Fibroblast of upper back skin (primary cell): ENCODE results near the gene MYCL.
A peak's percentile ranks its signal among the peaks of the same experiment; 100 is the strongest.
"Not testable (repeated sequence)": the region's sequence is repeated elsewhere in the genome, so short reads cannot be mapped to it uniquely, and the experiment has no call there.

Experiments
- DNase-seq: peaks from one replicate; pipeline ENCODE4 v3.0.0-alpha.2; 2013

The MYCL gene

DNA sequence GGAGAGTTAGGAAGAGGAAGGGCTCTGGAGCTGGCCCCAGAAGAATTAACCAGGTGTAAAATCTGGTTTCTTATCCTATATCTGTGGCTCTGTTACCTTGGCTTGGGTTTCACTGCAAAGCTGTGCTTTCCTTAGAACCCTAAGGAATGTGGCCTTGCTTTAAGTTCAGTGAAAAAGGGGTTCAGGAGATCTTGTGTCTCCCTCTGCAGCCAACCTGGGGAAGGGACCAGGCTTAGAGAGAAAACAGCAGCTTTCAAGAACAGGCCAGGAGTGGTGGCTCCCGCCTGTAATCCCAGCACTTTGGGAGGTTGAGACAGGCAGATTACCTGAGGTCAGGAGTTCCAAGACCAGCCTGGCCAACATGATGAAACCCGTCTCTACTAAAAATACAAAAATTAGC is 16.1 kb upstream of the MYCL start:
- no peak for DNase-seq

DNA sequence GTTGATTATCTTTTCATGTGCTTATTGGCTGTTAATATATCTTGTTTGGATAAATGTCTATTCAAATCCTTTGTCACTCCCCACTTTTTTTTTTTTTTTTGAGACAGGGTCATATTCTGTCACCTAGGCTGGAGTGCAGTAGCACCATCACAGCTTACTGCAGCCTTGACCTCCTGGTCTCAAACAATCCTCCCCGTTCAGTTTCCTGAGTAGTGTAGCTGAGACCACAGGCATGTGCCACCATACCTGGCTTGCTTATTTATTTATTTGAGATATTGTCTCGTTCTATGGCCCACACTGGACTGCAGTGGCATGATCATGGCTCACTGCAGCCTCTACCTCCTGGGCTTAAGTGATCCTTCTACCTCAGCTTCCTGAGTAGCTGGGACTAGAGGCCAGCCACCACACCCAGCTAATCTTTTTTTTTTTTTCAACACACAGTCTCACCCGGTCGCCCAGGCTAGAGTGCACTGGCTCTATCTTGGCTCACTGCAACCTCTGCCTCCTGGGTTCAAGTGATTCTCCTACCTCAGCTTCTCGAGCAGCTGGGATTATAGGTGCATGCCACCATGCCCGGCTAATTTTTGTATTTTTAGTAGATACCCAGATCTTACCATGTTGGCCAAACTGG is 13.9 kb upstream of the MYCL start:
- no peak for DNase-seq

DNA sequence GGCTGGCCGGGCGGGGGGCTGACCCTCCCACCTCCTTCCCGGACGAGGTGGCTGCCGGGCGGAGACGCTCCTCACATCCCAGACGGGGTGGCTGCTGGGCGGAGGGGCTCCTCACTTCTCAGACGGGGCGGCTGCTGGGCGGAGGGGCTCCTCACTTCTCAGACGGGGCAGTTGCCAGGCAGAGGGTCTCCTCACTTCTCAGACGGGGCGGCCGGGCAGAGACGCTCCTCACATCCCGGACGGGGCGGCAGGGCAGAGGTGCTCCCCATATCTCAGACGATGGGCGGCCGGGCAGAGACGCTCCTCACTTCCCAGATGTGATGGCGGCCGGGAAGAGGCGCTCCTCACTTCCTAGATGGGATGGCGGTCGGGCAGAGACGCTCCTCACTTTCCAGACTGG is 11.4 kb upstream of the MYCL start:
- DNase-seq: not testable (repeated sequence)

DNA sequence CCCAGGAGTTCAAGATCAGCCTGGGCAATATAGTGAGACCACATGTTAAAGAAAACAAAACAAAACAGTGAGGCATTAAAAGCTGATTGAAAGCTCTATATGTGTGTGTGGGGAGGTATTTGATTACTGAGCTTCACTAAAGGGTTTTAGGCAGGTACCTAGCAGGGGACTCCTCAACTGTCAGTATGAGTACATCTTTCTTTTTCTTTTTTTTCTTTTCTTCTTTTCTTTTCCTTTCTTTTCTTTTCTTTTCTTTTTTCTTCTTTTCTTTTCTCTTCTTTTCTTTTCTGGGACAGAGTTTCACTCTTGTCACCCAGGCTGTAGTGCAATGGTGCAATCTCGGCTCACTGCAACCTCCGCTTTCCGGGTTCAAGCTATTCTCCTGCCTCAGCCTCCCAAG is 8.5 kb upstream of the MYCL start:
- DNase-seq: no peak

DNA sequence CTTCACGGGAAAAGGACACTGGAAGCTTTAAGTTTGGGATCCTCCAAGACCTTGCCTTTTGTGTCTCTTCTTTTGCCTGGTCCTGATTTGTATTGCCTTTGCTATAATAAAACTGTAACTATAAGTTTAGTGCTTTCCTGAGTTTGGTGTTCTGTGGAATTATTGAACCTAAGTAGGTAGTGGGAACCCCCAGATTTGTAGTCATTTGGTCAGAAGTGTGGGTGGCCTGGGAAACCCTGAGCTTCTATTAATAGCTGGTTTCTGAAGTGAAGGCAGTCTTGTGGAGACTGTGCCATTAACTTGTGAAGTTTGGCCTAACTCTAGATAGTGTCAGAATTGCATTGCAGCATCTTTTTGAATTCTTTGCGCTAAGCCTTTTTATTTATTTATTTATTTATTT is 6.8 kb upstream of the MYCL start:
- no peak for DNase-seq

DNA sequence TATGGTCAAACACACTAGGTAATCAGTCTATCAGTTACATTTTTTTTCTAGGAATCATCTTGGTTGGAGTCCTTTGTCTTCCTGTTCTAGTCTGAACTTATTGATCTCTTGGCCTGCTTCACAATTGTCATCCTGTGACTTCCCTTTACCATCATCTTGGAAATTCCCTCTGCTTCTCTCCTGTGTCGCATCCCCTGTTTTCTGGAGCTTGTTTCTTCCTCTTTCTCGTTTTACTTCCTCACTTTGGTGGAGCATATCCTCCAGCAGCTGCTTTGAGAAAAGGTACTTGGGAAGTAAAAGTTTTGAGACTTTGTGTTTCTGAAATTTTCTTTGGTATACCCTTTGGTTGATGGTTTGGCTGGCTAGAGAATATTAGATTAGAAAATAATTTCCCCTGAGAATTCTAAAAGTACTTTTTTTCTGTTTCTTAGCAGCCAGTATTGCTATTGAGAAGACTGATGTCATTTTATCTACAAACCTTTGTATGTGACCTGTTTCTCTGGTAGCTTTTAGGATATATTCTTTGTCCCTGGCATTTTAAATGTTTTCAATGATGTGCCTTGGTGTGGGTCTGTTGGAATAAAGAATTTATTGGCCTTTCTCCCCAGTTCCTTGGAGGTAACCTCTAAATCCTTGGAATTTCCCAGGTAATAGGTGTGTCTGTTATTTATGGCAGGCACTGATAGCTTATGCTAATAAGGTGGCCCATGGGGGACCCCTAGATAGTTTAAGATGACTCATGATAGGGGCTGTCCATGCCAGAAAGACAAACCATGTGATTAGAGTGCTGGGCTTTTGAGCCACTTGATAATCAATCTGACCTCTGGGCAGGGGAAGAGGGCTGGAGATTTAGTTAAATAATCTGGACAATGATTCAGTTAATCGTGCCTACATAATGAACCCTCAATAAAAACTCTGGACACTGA is 6.1 kb upstream of the MYCL start:
- DNase-seq: no peak

DNA sequence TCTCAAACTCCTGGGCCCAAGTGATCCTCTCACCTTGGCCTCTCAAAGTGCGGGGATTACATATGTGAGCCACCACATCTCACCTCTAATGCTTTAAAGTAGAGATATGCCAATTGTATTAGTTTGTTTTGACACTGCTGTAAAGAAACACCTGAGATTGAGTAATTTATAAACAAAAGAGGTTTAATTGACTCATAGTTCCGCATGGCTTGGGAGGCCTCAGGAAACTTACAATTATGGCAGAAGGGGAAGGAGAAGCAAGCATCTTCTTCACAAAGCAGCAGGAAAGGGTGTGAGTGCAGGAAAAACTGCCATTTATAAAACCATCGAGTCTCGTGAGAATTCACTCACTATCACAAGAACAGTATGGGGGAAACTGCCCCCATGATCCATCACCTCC is 3.5 kb upstream of the MYCL start:
- no peak for DNase-seq

DNA sequence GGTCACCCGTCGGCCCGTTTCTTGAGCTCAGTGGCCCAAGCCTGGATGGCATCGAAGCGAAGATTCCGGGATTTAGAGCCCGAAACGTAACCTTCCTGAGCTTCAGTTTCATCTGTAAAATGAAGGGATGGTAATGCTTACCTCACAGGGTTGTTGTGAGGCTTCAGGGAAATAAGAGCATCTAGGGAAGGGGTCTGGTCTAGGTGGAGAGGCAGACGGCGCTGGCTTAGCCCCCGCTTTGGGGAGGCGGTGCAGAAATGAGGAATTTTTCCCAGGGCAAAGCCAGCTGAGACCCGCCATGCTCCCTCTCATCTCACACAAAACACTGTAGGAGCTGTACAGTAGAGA is 717 bp upstream of the MYCL start:
- no peak for DNase-seq

DNA sequence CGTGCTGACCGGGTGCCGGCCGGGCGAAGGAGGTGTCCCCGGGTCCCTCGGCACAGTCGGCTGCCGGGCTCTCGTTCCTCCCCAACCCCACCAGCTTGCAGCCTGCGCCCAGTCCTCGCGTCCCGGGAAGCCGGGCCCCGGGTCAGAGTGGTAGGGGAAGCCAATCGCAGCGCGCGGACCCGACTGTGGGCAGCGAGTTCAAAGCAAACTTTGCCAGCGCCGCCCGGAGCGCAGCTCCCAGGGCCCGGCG is 328 bp downstream of the MYCL start:
- no peak for DNase-seq

DNA sequence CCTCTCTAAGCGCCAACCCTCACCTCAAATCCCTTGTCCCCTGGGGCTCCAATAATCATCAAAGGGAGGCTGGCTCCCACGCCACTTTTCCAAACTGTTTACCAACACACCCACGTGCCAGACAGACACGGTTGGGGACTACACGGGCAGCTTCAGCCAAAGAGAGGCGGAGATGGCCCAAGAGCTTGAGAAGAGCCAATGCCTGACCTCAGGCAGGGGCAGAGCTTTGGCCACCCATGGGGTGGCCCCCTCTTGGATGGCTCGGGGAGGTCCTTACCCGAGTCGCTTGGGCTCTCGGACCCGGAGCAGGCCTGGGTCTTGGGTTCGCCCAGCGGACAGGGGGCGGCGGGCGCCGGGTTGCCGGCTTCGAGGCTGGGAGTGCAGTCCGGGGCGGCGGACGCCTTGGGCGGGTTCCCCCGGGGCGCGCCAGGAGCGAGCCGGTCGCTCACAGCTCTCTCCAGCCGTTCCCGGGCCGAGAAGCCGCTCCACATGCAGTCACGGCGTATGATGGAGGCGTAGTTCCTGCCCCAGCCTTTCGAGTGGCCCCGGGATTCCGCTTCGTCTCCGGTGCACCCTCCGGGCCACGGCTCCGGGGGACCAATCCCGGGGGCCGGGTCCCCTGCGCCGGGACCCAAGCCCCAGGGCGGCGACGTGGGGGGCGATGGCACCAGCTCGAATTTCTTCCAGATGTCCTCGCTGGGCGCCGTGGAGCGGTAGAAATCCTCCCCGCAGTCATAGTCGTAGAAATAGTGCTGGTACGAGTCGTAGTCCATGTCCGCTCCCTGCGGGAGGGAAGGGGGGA is 854 bp downstream of the MYCL start:
- no peak for DNase-seq

DNA sequence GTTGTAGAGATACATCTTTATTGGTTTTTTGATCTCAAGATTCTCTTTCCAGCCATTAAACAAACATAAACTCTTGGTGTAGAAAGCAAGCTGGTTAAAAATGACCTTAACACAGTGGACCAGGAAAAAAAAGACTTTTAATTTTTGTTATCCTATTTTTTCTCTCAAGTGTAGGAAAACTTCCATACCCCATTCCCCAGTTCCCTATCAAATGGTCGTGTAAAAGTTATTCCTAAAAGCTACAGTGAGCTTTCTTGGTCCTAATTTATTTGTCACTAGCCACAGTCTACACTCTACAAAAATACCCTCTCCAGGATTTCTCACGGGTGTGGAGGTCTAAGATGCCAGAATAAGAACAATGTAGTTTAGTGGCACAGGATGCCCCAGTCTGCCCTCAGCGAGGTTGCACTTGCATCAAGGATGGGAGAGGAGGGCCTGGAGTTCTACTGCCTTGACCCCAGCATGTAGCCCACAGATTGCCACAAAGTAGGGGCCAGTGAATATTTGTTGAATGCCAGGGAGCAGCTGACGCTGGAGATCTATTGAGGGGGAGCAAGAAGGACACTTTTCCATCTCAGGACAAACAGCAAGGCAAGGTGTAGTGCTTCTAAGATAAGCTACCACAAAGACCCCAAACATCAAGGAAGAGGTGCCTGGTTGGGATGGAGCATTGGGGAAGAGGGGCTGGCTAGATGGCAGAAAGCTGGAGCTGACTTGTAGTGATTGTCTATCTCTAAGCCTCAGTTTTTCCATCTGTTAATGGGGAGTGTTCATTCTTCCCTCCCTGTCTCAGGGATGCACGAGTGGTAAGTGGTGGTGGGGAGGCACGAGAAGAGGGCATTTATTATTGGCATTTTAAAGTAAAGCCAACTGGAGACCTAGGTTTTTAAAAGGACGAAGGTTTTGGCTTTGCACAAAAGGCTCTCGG is 1.8 kb downstream of the MYCL start:
- DNase-seq: no peak

DNA sequence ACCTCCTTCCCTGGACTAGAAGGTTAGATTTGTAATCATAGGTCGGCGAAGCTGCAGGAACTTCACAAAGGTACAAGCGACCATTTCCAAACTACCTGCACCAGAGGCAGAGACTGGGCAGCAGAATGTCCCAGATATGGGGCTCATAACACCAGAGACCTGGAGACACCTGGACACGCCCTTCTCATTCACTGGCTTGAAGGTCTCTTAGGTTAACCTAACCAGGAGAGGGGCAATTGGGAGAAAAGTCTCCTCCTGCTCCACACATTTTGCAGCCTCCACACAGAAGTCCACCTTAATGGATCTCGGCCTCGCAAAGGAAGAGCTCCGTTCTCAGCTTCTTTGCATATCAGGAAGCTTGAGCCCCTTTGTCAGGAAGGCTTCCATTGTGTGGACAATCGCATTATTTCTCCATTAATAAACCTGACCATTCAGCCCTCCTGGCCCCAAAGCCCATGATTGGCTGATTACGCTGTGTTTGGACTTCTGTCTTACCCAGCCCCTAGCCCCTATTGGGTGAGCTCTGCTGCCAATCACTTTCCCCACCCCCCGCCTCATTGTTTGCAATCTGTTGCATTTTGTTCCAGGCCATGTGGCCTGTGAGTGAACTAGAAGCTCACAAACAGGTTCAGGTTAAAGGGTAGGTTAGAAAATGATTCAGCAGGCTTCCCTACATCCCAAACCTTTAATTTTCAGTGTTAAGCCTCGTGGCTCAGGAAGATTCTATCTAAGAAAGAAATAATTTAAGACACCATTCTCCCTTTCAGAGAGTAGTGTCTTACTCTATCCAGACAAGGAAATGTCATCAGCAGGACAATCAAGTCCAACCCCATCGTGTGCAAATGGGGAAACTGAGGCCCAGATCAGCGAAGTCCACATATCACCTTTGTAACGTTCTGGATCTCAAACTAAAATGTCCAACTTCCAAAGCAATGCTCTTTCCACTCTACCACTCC is 2.8 kb downstream of the MYCL start:
- peak; percentile 75 for DNase-seq

DNA sequence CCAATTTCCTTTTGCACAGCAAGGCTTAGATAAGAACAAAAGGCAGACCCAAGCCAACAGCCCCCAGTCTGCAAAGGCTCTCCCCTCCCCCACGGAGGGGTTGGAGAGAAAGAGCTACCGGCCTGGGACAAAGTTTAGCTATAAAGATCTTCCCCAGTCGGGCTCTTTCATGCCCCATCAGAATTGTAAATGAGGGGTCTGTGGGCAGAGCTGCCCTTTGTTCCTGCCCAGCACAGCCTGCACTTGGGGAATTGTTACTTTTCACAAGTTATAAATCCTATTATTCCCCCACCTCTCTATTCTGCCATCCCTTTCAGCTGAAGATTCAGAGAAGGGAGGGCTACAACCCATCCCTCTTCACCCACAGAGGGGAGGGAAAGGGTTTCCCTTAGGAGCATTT is 3.5 kb downstream of the MYCL start:
- DNase-seq: no peak

DNA sequence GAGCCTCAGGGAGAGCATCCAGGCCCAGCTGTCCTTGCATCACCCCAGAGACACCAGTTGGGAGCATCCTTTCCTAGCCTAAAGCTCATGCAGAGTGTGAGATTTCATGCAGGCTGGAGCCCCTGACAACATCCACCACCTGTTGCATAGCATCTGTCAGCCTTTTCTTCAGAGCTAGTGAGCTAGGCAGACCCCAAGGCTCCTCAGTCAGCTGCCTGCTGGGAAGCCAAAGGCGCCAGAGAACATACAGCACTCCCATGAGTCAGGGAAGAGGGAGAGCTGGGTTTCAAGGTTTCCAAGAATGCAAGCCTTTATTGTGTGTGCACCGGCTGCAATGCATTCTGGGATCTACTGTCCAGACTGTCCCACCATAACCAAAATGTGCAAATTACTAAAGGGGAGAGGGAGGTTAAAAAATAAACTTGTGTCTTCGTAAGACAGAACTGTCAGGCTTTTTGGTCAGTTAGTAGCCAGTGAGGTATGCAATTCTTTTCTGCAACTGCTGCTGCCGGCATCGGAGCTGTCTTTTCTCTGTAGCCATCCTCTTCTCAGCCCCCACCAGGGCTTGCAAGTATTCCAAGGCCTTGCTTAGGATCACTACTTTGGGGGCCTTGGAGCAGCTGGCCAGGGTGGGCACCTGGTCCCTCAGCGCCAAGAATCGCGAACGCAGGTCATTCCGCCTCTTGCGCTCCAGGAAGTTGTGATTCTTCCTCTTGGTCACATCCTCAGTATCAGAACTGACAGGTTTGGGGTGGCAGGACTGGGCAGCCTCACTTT is 4.6 kb downstream of the MYCL start:
- peak; percentile 75 for DNase-seq

DNA sequence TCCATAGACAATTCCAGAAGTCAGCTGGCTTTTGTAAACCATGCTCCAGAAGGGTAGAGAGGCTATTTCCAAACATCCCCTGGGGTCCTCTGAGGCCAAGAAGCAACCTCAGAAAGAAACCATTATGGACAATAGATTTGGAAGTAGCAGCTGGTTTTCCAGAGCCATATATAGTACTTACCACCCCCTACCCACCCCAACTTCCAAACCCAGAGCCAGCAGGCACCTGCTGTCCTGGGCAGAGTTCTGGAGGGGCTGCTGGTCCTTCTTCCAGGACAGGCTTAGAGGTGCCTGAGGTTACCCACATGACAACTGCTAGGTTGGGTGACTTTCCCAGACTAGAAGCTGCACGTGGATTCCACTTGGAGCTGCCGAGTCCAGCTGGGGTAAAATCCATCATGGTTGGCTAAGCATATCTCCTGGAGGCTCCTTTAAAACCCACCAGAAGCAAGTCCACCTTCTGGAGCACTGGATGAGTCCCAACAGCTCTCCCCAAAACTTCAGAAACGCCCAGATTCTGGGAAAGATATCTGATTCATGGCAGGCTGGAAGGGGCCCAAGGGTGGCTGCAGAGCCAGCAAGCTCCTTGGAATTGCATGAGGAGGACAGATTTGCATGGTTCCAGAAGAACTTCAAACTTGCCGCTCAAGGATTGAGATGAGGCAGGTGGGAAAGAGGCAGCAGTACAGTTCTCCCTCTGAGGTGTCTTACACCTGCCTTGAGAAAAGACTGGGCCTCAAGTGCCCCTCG is 5.8 kb downstream of the MYCL start:
- no peak for DNase-seq

DNA sequence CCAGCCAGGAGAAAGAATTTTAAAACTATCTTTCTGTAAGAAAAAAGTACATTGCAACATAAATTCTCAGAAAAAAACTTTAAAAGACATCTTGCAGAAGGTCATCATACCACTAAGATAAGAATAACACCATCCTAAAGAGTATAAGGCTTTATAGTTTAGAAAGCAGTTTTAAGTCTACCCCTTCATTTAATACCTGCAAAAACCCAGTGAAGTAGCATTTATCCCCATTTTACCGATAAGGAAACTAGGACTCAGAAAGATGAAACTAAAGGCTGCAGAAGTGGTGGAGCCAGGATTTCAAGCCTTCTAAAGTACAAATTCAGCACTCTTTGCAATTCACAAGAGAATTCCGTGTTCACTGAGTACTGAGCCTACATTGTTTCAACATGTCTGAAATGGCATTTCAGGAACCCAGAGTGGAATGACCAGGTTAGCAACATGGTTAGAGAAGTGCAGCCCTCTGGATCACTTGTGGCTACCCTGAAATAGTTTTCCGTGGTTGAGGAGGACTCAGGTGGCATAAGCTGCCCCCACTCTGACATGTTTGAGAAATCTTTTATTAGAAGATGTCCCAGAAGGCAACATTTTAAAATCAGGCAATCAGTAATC is 6.7 kb downstream of the MYCL start:
- peak; percentile 25 for DNase-seq

DNA sequence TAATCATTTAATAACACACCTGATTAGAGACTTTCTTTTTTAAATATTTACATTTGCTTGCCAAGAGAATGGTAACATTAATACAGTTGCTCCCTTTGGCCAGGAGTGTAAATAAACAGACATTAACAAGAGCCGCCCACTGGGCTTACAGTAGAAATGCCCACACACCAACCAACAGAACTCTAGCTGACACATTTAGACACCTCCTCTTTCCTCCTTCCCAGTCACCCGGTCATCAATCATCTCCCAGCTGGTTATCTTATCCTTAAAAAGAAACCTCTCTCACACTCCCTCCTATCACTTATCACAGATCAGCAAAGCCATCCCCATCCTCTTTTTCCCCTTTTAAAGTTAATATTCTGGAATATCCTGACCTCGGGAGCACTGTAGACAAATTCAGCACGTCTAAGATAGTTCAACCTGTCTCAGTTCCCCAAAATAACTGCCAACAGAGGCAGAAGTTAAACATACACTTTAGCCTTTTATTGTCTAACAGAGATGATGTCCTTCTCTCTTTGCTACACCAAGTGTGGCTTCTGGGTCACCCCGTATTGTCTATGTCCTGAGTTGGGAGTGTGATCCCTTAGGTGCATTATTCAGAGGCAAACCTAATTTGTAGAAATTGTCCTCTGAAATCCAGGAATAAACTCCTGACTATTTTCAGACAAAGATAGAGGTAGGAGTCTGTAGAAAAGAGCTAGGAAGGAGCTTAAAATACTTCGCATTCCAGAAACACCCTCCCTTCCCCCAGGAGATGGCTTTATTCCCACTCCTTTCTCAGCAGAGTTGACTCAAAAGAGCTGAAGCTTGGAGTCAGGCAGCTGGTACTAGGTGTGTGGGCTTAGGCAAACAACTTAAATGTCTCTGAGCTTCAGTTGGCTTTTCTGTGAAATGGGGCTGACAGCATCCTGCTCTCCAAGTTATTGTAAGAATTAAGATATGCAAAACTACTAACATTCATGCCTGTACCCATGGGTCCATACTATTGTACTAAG is 8.8 kb downstream of the MYCL start:
- peak; percentile 92 for DNase-seq

DNA sequence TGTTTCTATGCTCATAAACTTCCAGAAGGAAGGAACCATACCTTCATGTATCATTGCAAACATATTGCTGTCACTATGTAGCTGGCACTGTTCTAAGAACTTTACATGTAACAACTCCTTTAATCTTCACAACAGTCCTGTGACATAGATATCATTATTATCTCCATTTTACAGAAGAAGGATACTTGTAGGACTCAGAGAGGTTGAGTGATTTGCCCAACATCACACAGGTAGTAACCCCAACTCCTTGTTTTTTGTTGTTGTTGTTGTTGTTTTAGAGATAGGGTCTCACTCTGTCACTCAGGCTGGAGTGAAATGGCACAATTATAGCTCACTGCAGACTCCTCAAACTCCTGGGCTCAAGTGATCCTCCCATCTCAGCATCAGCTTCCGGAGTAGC is 10.8 kb downstream of the MYCL start:
- no peak for DNase-seq
